Measurements from ENCODE around the gene GPC6.

The GPC6 gene

GRCh38 chr13:93290503-93290902, 63.9 kb downstream of the GPC6 start:
- Histone ChIP-seq H3K4me3 (IDR thresholded peaks at IDR 0.05; ENCODE audit: insufficient read depth, low read depth, low read length) (no peak overlapping the region), H3K36me3 (ENCODE audit: insufficient read depth) (no peaks in the 10 kb centered on the region), H4K20me1 (ENCODE audit: insufficient read depth) (no peaks in the 10 kb centered on the region), H3K27ac (no peak overlapping the region), H3K4me1 (ENCODE audit: low read depth, poor library complexity, severe bottlenecking) (no peaks in the 10 kb centered on the region), H3K9ac (no peak overlapping the region), H3K4me2 (no peak overlapping the region), H3K27me3 (ENCODE audit: insufficient read depth, low read depth) (no peaks in the 10 kb centered on the region), H2AFZ (ENCODE audit: low read depth) (no peak overlapping the region), H3K79me2 (ENCODE audit: insufficient read depth, low read depth) (no peaks in the 10 kb centered on the region)
- TF ChIP-seq CTCF (conservative IDR thresholded peaks at IDR 0.05; ENCODE audit: low read depth, low read length), result no peak

GRCh38 chr13:93292366-93292765, 65.8 kb downstream of the GPC6 start:
- Histone ChIP-seq H3K4me3 (IDR thresholded peaks at IDR 0.05; ENCODE audit: insufficient read depth, low read depth, low read length) (no peak overlapping the region), H4K20me1 (ENCODE audit: insufficient read depth) (no peaks in the 10 kb centered on the region), H3K9ac (no peak overlapping the region), H2AFZ (ENCODE audit: low read depth) (no peak overlapping the region), H3K4me1 (ENCODE audit: low read depth, poor library complexity, severe bottlenecking) (no peaks in the 10 kb centered on the region), H3K27me3 (ENCODE audit: insufficient read depth, low read depth) (no peaks in the 10 kb centered on the region), H3K4me2 (no peak overlapping the region), H3K79me2 (ENCODE audit: insufficient read depth, low read depth) (no peaks in the 10 kb centered on the region), H3K36me3 (ENCODE audit: insufficient read depth) (no peaks in the 10 kb centered on the region), H3K27ac (no peak overlapping the region)
- no peak for TF ChIP-seq CTCF (conservative IDR thresholded peaks at IDR 0.05; ENCODE audit: low read depth, low read length)

- H3K79me2 ChIP-seq (ENCODE audit: insufficient read depth, low read depth), result no peaks in the 10 kb centered on the region
- no peaks in the 10 kb centered on the region for H3K27me3 ChIP-seq (ENCODE audit: insufficient read depth, low read depth)
- H3K36me3 ChIP-seq (ENCODE audit: insufficient read depth), result no peaks in the 10 kb centered on the region
- no peaks in the 10 kb centered on the region for H4K20me1 ChIP-seq (ENCODE audit: insufficient read depth)
- no peak overlapping the region for H3K4me3 ChIP-seq (IDR thresholded peaks at IDR 0.05; ENCODE audit: insufficient read depth, low read depth, low read length)
- no peak overlapping the region for H3K27ac ChIP-seq
- H2AFZ ChIP-seq (ENCODE audit: low read depth), result no peak overlapping the region
- H3K9ac ChIP-seq, result no peak overlapping the region
- no peak overlapping the region for H3K4me2 ChIP-seq
- no peaks in the 10 kb centered on the region for H3K4me1 ChIP-seq (ENCODE audit: low read depth, poor library complexity, severe bottlenecking)
- TF ChIP-seq CTCF (conservative IDR thresholded peaks at IDR 0.05; ENCODE audit: low read depth, low read length), result no peak
Observed at GRCh38 chr13:93293710-93294109, 67.1 kb downstream of the GPC6 start.

GRCh38 chr13:93296584-93296983, 70.0 kb downstream of the GPC6 start:
- Histone ChIP-seq H3K27me3 (ENCODE audit: insufficient read depth, low read depth) (no peaks in the 10 kb centered on the region), H3K9ac (no peak overlapping the region), H4K20me1 (ENCODE audit: insufficient read depth) (no peaks in the 10 kb centered on the region), H3K4me2 (no peak overlapping the region), H3K79me2 (ENCODE audit: insufficient read depth, low read depth) (no peaks in the 10 kb centered on the region), H3K4me3 (IDR thresholded peaks at IDR 0.05; ENCODE audit: insufficient read depth, low read depth, low read length) (no peak overlapping the region), H3K36me3 (ENCODE audit: insufficient read depth) (no peaks in the 10 kb centered on the region), H3K4me1 (ENCODE audit: low read depth, poor library complexity, severe bottlenecking) (no peaks in the 10 kb centered on the region), H3K27ac (no peak overlapping the region), H2AFZ (ENCODE audit: low read depth) (no peak overlapping the region)
- no peak for TF ChIP-seq CTCF (conservative IDR thresholded peaks at IDR 0.05; ENCODE audit: low read depth, low read length)

GRCh38 chr13:93298713-93299112, 72.1 kb downstream of the GPC6 start:
- no peak for TF ChIP-seq CTCF (conservative IDR thresholded peaks at IDR 0.05; ENCODE audit: low read depth, low read length)

More at GRCh38 chr13:93298713-93299112, 72.1 kb downstream of the GPC6 start:
- no peaks in the 10 kb centered on the region for H3K36me3 ChIP-seq (ENCODE audit: insufficient read depth)
- no peak overlapping the region for H3K4me3 ChIP-seq (IDR thresholded peaks at IDR 0.05; ENCODE audit: insufficient read depth, low read depth, low read length)
- no peaks in the 10 kb centered on the region for H4K20me1 ChIP-seq (ENCODE audit: insufficient read depth)
- no peaks in the 10 kb centered on the region for H3K27me3 ChIP-seq (ENCODE audit: insufficient read depth, low read depth)
- no peak overlapping the region for H3K9ac ChIP-seq
- H3K79me2 ChIP-seq (ENCODE audit: insufficient read depth, low read depth), result no peaks in the 10 kb centered on the region
- no peak overlapping the region for H3K4me2 ChIP-seq
- no peak overlapping the region for H3K27ac ChIP-seq
- H3K4me1 ChIP-seq (ENCODE audit: low read depth, poor library complexity, severe bottlenecking), result no peaks in the 10 kb centered on the region
- H2AFZ ChIP-seq (ENCODE audit: low read depth), result no peak overlapping the region
